HG03039 (cell line): Measurements from ENCODE around the gene VAT1L.

Source experiments
- ATAC-seq: cut with Tn5 transposase; IDR thresholded peaks from one replicate; pipeline ENCODE4 v1.9.1; 2021; ENCODE audit warnings: mild to moderate bottlenecking, moderate library complexity; ENCODE audit not compliant: unreplicated experiment

VAT1L gene

DNA sequence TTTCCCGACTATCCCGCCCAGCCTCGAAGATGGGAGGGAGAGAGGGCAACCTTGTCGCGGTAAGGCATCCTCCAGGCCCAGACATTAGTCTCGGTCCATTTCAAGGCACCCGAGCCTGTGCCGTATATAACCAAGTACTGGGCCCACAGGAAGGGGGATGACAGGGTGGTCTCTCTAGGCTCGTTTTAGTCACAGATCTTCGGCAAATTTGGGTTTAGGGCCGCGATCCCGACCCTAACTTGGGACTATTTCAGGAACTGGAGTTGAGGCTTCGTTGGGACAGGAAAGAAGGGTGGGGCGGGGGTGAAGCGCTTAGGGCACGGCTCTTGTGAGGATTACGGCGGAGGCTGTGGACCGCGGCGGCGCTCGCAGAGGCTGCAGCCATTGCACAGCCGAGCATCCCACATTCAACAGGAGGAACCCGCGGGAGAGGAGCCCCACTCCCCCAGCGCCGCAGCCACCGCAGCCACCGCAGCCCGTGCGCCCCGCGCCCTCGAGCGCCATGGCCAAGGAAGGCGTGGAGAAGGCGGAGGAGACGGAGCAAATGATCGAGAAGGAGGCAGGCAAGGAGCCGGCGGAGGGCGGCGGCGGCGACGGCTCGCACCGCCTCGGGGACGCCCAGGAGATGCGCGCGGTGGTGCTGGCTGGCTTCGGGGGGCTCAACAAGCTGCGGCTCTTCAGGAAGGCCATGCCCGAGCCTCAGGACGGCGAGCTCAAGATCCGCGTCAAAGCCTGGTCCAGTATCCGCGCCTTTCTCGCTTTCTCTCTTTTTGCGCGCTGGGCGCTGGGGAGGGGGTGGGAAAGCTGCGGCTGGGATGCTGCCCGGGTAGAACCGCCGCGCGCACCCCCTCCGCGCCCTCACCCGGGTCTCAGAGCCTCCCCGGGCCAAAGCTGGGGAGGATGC is at the start of gene VAT1L:
VAT1L (plus strand) TSS at position 384 of the 904 bp plus-strand sequence; CDS start at position 503, 119 bp downstream.
- no peak for ATAC-seq

GRCh38 chr16:77738706-77739558 is 49.4 kb upstream of the VAT1L start:
- no peak for ATAC-seq

DNA sequence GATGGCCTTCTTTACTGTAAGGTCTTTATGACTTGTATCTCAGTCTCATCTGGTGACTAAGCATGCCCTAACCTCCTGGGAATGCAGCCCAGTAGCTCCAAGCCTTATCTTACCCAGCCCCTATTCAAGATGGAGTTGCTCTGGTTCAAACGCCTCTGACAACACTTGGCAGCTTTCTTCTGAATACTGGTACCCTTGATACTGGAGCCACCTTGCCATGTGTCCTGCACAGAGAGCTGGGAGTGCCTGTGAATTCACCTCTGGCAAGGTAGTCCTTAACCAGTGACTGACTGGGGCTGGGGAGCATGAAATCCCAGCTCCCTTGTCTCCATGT is 48.8 kb upstream of the VAT1L start:
- ATAC-seq = no peak

- ATAC-seq = no peak
These were observed 44.2 kb upstream of the VAT1L start for GRCh38 chr16:77744141-77744540.

GRCh38 chr16:77745972-77746371 is 42.4 kb upstream of the VAT1L start:
- no peak for ATAC-seq

- ATAC-seq = no peak
These were observed 39.9 kb upstream of the VAT1L start for GRCh38 chr16:77748421-77749005.

DNA sequence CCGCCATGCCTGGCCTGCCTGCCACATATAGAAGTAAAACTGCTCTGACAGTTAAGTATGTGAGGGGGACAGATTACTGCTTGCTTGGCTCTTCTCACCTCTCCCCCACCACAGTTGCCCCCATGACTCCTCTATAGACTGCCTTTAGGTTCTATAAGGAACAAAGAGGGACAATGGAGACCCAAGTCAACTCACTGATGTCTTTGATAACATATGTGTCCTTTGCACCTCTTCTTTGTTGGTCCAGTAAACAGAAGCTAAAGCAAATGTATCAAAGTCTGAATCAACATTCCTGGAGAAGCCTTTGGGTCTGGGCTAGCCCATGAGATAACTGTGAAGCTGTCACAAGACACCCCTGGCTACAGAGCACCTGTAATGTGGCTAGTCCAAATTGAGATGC is 38.9 kb upstream of the VAT1L start:
- no peak for ATAC-seq

DNA sequence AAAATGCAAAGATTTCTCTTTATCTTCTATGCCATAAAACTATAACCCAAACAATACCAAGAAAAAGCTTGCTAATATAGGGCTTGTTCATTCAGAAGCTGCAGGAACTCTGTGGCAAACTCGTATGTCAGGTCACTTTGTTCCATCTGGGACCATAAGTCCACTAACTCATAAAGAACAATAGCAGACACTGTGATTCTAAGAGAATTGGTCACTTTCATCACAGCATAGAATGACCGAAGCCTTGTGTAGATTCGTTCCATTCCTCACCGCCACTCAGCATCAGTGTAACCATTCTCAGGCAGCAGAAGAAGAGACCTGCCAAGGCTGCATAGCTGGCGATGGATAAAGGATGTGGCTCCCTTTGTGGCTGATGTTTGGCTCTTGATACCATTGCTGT is 30.3 kb upstream of the VAT1L start:
- ATAC-seq = no peak

DNA sequence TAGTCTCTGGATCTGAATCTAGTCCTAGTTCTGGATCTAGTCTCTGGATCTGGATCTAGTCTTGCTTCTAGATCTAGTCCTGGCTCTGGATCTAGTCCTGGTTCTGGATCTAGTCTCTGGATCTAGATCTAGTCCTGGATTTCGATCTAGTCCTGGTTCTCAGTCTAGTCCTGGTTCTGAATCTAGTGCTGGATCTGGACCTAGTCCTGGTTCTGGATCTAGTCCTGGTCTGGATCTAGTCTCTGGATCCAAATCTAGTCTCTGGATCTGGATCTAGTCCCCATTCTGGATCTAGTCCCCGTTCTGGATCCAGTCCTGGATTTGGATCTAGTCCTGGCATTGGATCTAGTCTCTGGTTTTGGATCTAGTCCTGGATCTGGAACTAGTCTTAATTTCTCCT is 29.9 kb upstream of the VAT1L start:
- ATAC-seq = no peak

GRCh38 chr16:77759201-77759600 is 29.2 kb upstream of the VAT1L start:
- ATAC-seq = no peak

DNA sequence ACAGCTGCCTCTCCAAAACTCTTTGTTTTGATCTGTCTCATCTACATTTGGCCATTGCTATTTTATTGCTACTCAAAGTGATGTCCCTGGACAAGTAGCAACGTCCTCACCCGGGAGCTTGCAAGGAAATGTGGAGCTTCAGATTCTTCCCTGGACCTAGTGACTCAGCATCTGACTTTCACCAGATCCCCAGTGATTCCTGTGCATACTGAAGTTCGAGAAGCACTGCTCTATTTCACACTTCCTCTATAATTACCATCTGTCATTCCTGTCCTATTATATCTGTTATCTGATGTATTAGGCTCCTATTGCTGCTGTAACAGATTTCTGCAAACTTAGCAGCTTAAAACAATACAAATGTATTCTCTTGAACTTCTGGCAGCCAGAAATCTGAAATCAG is 28.5 kb upstream of the VAT1L start:
- ATAC-seq = no peak

DNA sequence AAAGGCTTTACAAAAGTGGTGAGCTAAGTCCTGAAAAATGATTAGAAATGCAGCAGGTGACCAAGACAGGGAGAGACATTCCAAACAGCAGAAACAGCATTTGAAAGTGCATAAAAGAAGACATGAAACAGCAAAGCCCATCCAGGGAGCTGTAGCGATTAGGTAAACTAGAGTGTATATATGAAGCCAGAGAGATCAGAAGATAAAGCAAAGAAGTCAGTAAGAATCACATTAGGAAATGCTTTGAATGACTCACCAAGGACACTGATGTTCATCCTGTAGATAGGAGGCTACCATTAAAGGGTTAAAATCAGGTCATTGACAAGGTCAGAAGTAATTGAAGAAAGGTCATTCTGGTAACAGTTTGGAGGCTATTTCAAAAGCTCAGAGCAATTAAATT is 27.6 kb upstream of the VAT1L start:
- no peak for ATAC-seq

GRCh38 chr16:77761204-77761603 is 27.2 kb upstream of the VAT1L start:
- ATAC-seq = no peak

DNA sequence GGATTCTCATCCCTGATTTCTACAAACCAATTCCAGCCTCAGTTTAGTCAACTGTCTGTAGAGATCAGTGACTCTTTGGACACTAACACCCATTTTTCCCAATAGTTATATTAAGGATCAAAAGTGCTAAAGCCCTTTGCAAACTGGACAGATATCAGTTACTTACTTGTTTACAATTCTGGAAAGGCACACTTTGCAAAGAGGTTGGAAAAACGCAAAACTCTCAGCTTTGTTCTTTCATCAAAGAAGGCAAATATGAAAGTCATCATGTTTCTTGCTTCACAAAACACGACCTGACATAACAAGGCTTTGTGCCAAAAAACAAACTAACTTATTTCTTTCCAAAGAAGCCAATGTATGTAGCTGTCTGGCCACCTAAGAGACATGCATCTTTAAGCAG is 26.1 kb upstream of the VAT1L start:
- ATAC-seq = no peak

- ATAC-seq = no peak
These were observed 24.4 kb upstream of the VAT1L start for GRCh38 chr16:77763994-77764393.

DNA sequence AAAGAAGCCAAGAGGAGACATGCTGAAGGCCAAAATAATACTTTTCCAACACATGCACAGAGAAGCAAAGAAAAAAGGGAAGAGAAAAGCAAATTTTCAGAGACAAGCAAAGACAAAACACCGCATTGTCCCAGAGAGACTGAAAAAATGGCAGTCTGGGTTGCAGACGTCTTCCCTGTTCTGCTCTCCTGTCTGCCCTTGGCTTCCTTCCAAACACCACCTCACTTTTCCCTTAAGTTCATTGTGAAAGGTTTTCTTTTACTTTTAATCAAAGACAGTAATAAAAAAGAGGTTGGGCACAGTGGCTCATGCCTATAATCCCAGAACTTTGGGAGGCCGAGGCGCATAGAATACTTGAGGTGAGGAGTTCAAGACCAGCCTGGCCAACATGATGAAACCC is 21.2 kb upstream of the VAT1L start:
- ATAC-seq = no peak

- no peak for ATAC-seq
These were observed 20.5 kb upstream of the VAT1L start for GRCh38 chr16:77767826-77768225.

- ATAC-seq = no peak
These were observed 12.2 kb upstream of the VAT1L start for GRCh38 chr16:77775911-77776909.

GRCh38 chr16:77777745-77778144 is 10.6 kb upstream of the VAT1L start:
- no peak for ATAC-seq

- no peak for ATAC-seq
These were observed 8.0 kb upstream of the VAT1L start for GRCh38 chr16:77780378-77780837.
